ENCODE results near the gene SULT4A1.

SULT4A1 gene

GRCh38 chr22:43859621-43860020, 2.7 kb downstream of the SULT4A1 start:
- DNase-seq: no peak

GRCh38 chr22:43859176-43859575, 3.1 kb downstream of the SULT4A1 start:
- no peak for DNase-seq

GRCh38 chr22:43858156-43858895, 4.0 kb downstream of the SULT4A1 start:
- DNase-seq: no peak

- no peak for DNase-seq
Observed at GRCh38 chr22:43857367-43857766, 4.9 kb downstream of the SULT4A1 start.

GRCh38 chr22:43855431-43855830, 6.9 kb downstream of the SULT4A1 start:
- no peak for DNase-seq

- no peak for DNase-seq
Observed at GRCh38 chr22:43854786-43855271, 7.5 kb downstream of the SULT4A1 start.

GRCh38 chr22:43854121-43854785, 8.1 kb downstream of the SULT4A1 start:
- DNase-seq: no peak

GRCh38 chr22:43853328-43853931, 8.9 kb downstream of the SULT4A1 start:
- DNase-seq: no peak

GRCh38 chr22:43852573-43853327, 9.6 kb downstream of the SULT4A1 start:
- no peak for DNase-seq

- no peak for DNase-seq
Observed at GRCh38 chr22:43851979-43852307, 10.4 kb downstream of the SULT4A1 start.

- DNase-seq: no peak
Observed at GRCh38 chr22:43851058-43851978, 11.0 kb downstream of the SULT4A1 start.

GRCh38 chr22:43850529-43850928, 11.8 kb downstream of the SULT4A1 start:
- DNase-seq: no peak

- DNase-seq: no peak
Observed at GRCh38 chr22:43849731-43850130, 12.6 kb downstream of the SULT4A1 start.

- no peak for DNase-seq
Observed at GRCh38 chr22:43848366-43849171, 13.7 kb downstream of the SULT4A1 start.

GRCh38 chr22:43847376-43848289, 14.7 kb downstream of the SULT4A1 start:
- DNase-seq: no peak

GRCh38 chr22:43846966-43847365, 15.3 kb downstream of the SULT4A1 start:
- DNase-seq: no peak

GRCh38 chr22:43845981-43846380, 16.3 kb downstream of the SULT4A1 start:
- no peak for DNase-seq

GRCh38 chr22:43844560-43845545, 17.5 kb downstream of the SULT4A1 start:
- no peak for DNase-seq

Measured in NCI-H2171 (cell line).